ENCODE data around the gene COL6A2.
"Not testable (repeated sequence)": the region's sequence is repeated elsewhere in the genome, so short reads cannot be mapped to it uniquely, and the experiment has no call there.

COL6A2 gene

GRCh38 chr21:46096596-46097335 is 1.1 kb upstream of the COL6A2 start:
- peaks cover 5 to 15% (median 12%) of the 10 kb centered on the region in 11 experiments for H3K27me3 ChIP-seq
- H3K9ac ChIP-seq: peak overlapping the region in 8 of 11 experiments; percentile 65 to 80 (median 77); a peak in 7 of 22 replicates
- H3K4me3 ChIP-seq: peak overlapping the region in 4 of 10 experiments; percentile 68 to 82 (median 70); a peak in 6 of 20 replicates
- H3K4me2 ChIP-seq: peak overlapping the region; percentile 74 to 82 (median 78)
- peaks cover 0 to 15% (median 0%) of the 10 kb centered on the region in 11 experiments; a peak in 1 of 22 replicates for H4K20me1 ChIP-seq
- H3K4me1 ChIP-seq: peaks cover 4 to 27% (median 13%) of the 10 kb centered on the region in 10 experiments; a peak in 18 of 20 replicates
- peaks cover 0 to 6% (median 5%) of the 10 kb centered on the region in 11 experiments; a peak in 14 of 22 replicates for H3K9me3 ChIP-seq (replicated peaks in 1 of 11)
- H3K27ac ChIP-seq: no peak overlapping the region
- H3K36me3 ChIP-seq: no peaks in the 10 kb centered on the region
- TF ChIP-seq Cebpa-rat (IDR thresholded peaks at IDR 0.05): no peak

DNA sequence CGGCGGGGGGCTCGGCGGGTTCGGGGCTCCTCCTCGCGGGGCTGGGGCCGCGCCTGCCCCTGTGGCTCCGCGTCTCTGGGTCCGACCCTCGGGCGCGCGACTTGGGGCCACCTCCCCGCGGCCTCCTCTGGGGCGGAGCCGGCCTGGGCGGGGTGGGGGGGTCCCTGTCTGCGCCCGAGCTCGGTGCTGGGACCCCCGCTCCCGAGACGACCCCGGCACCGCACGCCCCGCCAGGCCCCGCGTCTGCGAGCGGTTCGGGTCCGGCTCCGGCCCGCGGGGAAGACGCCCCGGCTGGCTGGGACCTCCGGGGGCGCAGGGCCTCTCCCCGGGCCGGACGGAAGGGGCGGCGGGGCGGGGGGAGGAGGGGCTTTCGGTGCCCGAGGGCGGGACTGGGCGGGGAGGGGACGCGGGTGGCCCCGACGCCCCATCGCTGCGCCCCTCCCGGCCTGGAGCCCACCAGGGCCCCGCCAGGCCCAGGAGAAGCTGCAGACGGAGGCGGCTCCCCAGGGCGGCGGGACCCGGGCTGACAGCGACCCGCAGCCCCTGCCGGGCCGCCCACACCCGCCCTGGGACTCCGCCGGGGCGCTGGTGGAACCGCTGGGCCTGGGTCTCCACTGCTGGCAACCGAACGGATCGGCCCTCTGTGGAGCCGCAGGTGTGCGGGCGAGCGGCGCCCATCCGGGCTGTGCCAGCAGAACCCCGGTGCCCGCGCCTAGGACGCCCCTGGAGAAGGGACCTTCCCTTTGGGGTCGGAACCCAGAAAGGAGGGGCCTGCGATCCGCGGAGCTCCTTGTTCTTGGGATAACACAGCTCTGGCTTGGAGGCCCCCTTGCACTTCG is 610 bp downstream of the COL6A2 start:
- peaks cover 0 to 15% (median 0%) of the 10 kb centered on the region in 11 experiments; a peak in 1 of 22 replicates for H4K20me1 ChIP-seq
- H3K4me2 ChIP-seq: peak overlapping the region; percentile 75 to 86 (median 81)
- peak overlapping the region; percentile 65 to 85 (median 80); a peak in 21 of 22 replicates for H3K9ac ChIP-seq
- peak overlapping the region; percentile 65 to 82 (median 68) for H3K4me3 ChIP-seq
- no peak for TF ChIP-seq Cebpa-rat (IDR thresholded peaks at IDR 0.05)
- peaks cover 15 to 23% (median 21%) of the 10 kb centered on the region in 11 experiments for H3K9me3 ChIP-seq (replicated peaks in 1 of 11)
- H3K27me3 ChIP-seq: peaks cover 5 to 15% (median 12%) of the 10 kb centered on the region in 11 experiments
- H3K27ac ChIP-seq: peak overlapping the region in 7 of 11 experiments; percentile 28 to 72 (median 60); a peak in 12 of 22 replicates
- H3K36me3 ChIP-seq: no peaks in the 10 kb centered on the region
- peaks cover 0 to 16% (median 7%) of the 10 kb centered on the region in 10 experiments; a peak in 11 of 20 replicates for H3K4me1 ChIP-seq

DNA sequence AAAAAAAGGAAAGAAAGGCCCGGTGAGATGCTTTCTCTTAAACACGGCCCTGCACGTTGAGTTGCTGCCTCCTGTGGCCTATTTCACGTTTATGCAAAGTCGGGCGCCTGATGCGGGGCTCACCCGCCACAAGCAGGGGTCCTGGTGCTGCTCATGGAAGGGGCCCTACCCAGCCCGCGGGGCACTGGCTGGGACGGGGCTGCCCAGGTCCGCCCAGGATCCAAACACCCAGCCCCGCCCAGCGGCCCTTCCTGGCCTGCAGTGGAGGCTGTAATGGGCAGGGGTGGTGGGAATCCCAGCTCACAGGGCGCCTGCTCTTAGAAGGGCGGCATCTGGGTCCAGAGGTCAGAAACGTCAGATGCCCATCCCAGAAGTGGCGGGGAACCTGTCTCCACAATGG is 1.6 kb downstream of the COL6A2 start:
- Histone ChIP-seq H3K4me1 (peaks cover 0 to 9% (median 7%) of the 10 kb centered on the region in 10 experiments; a peak in 11 of 20 replicates), H3K4me3 (no peak overlapping the region), H3K27me3 (peaks cover 5 to 15% (median 12%) of the 10 kb centered on the region in 11 experiments), H3K36me3 (no peaks in the 10 kb centered on the region), H3K9me3 (replicated peaks in 1 of 11) (peaks cover 25 to 32% (median 31%) of the 10 kb centered on the region in 11 experiments), H3K27ac (no peak overlapping the region), H3K4me2 (peak overlapping the region in 2 of 11 experiments; percentile 15 to 18; a peak in 2 of 22 replicates), H4K20me1 (peaks cover 0 to 15% (median 0%) of the 10 kb centered on the region in 11 experiments; a peak in 1 of 22 replicates), H3K9ac (no peak overlapping the region)
- no peak for TF ChIP-seq Cebpa-rat (IDR thresholded peaks at IDR 0.05)

- H3K9ac ChIP-seq: no peak overlapping the region
- no peak for TF ChIP-seq Cebpa-rat (IDR thresholded peaks at IDR 0.05)
- H3K4me2 ChIP-seq: no peak overlapping the region
- no peaks in the 10 kb centered on the region; a peak in 1 of 22 replicates for H3K36me3 ChIP-seq
- no peak overlapping the region for H3K27ac ChIP-seq
- peaks cover 0 to 9% (median 7%) of the 10 kb centered on the region in 10 experiments; a peak in 11 of 20 replicates for H3K4me1 ChIP-seq
- H3K27me3 ChIP-seq: peaks cover 5 to 15% (median 12%) of the 10 kb centered on the region in 11 experiments
- H4K20me1 ChIP-seq: peaks cover 0 to 15% (median 0%) of the 10 kb centered on the region in 11 experiments; a peak in 1 of 22 replicates
- peaks cover 30 to 38% (median 36%) of the 10 kb centered on the region in 11 experiments for H3K9me3 ChIP-seq (replicated peaks in 1 of 11)
- no peak overlapping the region for H3K4me3 ChIP-seq
These were observed 2.1 kb downstream of the COL6A2 start for GRCh38 chr21:46100020-46100419.

DNA sequence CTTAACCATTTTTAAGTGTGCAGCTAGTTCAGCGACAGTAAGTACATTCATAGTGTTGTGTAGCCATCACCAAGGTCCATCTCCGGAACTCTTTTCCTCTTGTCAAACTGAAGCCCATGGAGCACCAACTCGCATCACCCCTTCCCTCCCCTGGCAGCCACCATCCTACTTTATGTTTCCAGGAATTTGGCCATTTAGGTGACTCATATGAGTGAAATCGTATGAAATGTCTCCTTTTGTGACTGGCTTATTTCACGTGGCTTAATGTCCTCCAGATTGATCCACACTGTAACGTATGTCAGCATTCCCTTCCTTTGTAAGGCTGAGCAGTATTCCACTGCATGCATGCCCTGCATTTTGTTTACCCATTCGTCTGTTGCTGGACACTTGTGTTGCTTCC is 2.5 kb downstream of the COL6A2 start:
- peaks cover 0 to 9% (median 7%) of the 10 kb centered on the region in 10 experiments; a peak in 11 of 20 replicates for H3K4me1 ChIP-seq
- H3K9me3 ChIP-seq (replicated peaks in 1 of 11): peaks cover 34 to 42% (median 41%) of the 10 kb centered on the region in 11 experiments
- H3K36me3 ChIP-seq: no peaks in the 10 kb centered on the region; a peak in 1 of 22 replicates
- no peak overlapping the region for H3K4me2 ChIP-seq
- H4K20me1 ChIP-seq: peaks cover 0 to 15% (median 0%) of the 10 kb centered on the region in 11 experiments; a peak in 1 of 22 replicates
- no peak for TF ChIP-seq Cebpa-rat (IDR thresholded peaks at IDR 0.05)
- no peak overlapping the region for H3K9ac ChIP-seq
- H3K4me3 ChIP-seq: no peak overlapping the region
- peaks cover 5 to 15% (median 12%) of the 10 kb centered on the region in 11 experiments for H3K27me3 ChIP-seq
- H3K27ac ChIP-seq: no peak overlapping the region

- Histone ChIP-seq H3K36me3 (no peaks in the 10 kb centered on the region; a peak in 1 of 22 replicates), H3K4me3 (no peak overlapping the region), H4K20me1 (peaks cover 0 to 15% (median 0%) of the 10 kb centered on the region in 11 experiments; a peak in 1 of 22 replicates), H3K9ac (no peak overlapping the region), H3K27me3 (peaks cover 5 to 15% (median 12%) of the 10 kb centered on the region in 11 experiments), H3K4me2 (no peak overlapping the region), H3K9me3 (replicated peaks in 1 of 11) (peaks cover 39 to 46% (median 45%) of the 10 kb centered on the region in 11 experiments), H3K27ac (no peak overlapping the region), H3K4me1 (peaks cover 0 to 9% (median 7%) of the 10 kb centered on the region in 10 experiments; a peak in 11 of 20 replicates)
- TF ChIP-seq Cebpa-rat (IDR thresholded peaks at IDR 0.05): no peak
These were observed 3.0 kb downstream of the COL6A2 start for GRCh38 chr21:46100906-46101305.

DNA sequence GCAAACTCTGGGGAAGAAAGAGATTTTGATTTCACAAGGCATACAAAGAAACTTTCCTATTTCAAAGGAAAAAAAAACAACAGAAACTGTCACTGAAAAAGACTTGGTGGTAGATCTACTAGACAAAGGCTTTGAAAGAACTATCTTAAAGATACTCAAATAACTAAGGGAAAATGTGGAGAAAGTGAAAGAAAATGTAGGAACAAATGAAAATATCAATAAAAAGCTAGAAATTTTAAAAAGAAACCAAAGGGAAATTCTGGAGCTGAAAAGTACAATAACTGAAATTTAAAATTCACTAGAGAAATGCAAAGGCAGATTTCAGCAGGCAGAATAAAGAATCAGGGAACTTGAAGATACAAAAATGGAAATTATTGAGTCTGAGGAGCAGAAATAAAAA is 6.2 kb downstream of the COL6A2 start:
- no peak for TF ChIP-seq Cebpa-rat (IDR thresholded peaks at IDR 0.05)
- no peak overlapping the region for H3K4me3 ChIP-seq
- peaks cover 0 to 12% (median 0%) of the 10 kb centered on the region in 11 experiments; a peak in 2 of 22 replicates for H4K20me1 ChIP-seq
- peaks cover 0 to 10% (median 0%) of the 10 kb centered on the region in 11 experiments; a peak in 3 of 22 replicates for H3K36me3 ChIP-seq
- H3K4me1 ChIP-seq: peaks cover 0 to 7% (median 0%) of the 10 kb centered on the region in 10 experiments; a peak in 3 of 20 replicates
- H3K9ac ChIP-seq: no peak overlapping the region
- peaks cover 0 to 9% (median 6%) of the 10 kb centered on the region in 11 experiments; a peak in 18 of 22 replicates for H3K27me3 ChIP-seq
- H3K27ac ChIP-seq: no peak overlapping the region
- H3K4me2 ChIP-seq: no peak overlapping the region
- H3K9me3 ChIP-seq (replicated peaks in 1 of 11): peaks cover 67 to 78% (median 74%) of the 10 kb centered on the region in 11 experiments

- H3K27ac ChIP-seq, H3K4me2 ChIP-seq, H3K4me3 ChIP-seq, H3K27me3 ChIP-seq, H3K9ac ChIP-seq, H3K4me1 ChIP-seq, H4K20me1 ChIP-seq: not testable (repeated sequence)
- peaks cover 59 to 69% (median 66%) of the 10 kb centered on the region in 11 experiments for H3K9me3 ChIP-seq (replicated peaks in 1 of 11)
- peaks cover 0 to 14% (median 4%) of the 10 kb centered on the region in 11 experiments; a peak in 10 of 22 replicates for H3K36me3 ChIP-seq
These were observed 9.5 kb downstream of the COL6A2 start for GRCh38 chr21:46107376-46107775.

All from BLaER1 treated with 17β-estradiol and CSF1 and Interleukin-3, amounts not matched to agents 10 nM and 100 nM (cell line).